Hepatocyte (in vitro differentiated cells): Measurements from ENCODE around the gene MID2.

Experiments
- CTCF ChIP-seq: fragments of 200-600 bp; sonication (generic); IDR thresholded peaks from 2 replicates; pipeline ENCODE4 v1.5.1; 2016; ENCODE audit warnings: antibody characterized with exemption, mild to moderate bottlenecking; ENCODE audit not compliant: poor library complexity
- EZH2phosphoT487 ChIP-seq: fragments of 200-600 bp; sonication (generic); IDR thresholded peaks from one replicate; pipeline ENCODE4 v1.6.1; 2018; ENCODE audit warnings: antibody characterized with exemption, mild to moderate bottlenecking, low read depth, moderate library complexity; ENCODE audit not compliant: unreplicated experiment, severe bottlenecking

GRCh38 chrX:107827852-107828251 is 2.2 kb downstream of the MID2 start:
- no peak for TF ChIP-seq CTCF
- no peak for TF ChIP-seq EZH2phosphoT487
